HEK293T (cell line): Measurements from ENCODE around the gene RASSF5.

Source experiments
- BHLHE40 ChIP-seq: fragments of 450-650 bp; IDR thresholded peaks from 2 replicates; pipeline ENCODE4 v1.6.1; 2016; ENCODE audit warnings: mild to moderate bottlenecking, moderate library complexity, borderline replicate concordance
- ELF4 ChIP-seq: fragments of 450-650 bp; IDR thresholded peaks from 2 replicates; pipeline ENCODE4 v1.6.1; 2017; ENCODE audit warnings: antibody characterized with exemption
- FOXA1 ChIP-seq: fragments of 450-650 bp; IDR thresholded peaks from 2 replicates; pipeline ENCODE4 v1.6.1; 2016; ENCODE audit warnings: mild to moderate bottlenecking
- FOXM1 ChIP-seq: fragments of 450-650 bp; IDR thresholded peaks from 2 replicates; pipeline ENCODE4 v1.6.1; 2017; ENCODE audit warnings: mild to moderate bottlenecking, borderline replicate concordance
- HDGF ChIP-seq: fragments of 450-650 bp; IDR thresholded peaks from 2 replicates; pipeline ENCODE4 v1.6.1; 2017; ENCODE audit warnings: antibody characterized with exemption, borderline replicate concordance
- LEF1 ChIP-seq: fragments of 450-650 bp; IDR thresholded peaks from 2 replicates; pipeline ENCODE4 v1.6.1; 2017; ENCODE audit warnings: mild to moderate bottlenecking, borderline replicate concordance
- ZNF384 ChIP-seq: fragments of 450-650 bp; IDR thresholded peaks from 2 replicates; pipeline ENCODE4 v1.6.1; 2016

- TF ChIP-seq FOXM1 (no peak), HDGF (no peak), ELF4 (no peak), ZNF384 (no peak), LEF1 (no peak), BHLHE40 (no peak), FOXA1 (no peak)
Measured at GRCh38 chr1:206547104-206547503, 39.8 kb downstream of the RASSF5 start.
